Measurements from ENCODE around the gene CDIP1.
"Not testable (repeated sequence)": the region's sequence is repeated elsewhere in the genome, so short reads cannot be mapped to it uniquely, and the experiment has no call there.

DNA sequence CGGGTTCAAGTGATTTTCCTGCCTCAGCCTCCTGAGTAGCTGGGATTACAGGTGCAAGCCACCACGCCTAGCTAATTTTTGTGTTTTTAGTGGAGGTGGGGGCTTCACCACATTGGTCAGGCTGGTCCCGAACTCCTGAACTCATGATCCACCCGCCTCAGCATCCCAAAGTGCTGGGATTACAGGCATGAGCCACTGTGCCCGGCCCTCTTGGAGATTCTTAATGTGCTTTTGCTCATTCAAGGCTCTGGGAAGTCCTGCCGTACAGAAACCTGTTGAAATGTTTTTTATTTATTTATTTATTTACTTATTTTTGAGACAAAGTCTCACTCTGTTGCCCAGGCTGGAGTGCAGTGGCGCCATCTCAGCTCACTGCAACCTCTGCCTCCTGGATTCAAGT is 35.4 kb upstream of the CDIP1 start:
- TF ChIP-seq, protein P1, sequence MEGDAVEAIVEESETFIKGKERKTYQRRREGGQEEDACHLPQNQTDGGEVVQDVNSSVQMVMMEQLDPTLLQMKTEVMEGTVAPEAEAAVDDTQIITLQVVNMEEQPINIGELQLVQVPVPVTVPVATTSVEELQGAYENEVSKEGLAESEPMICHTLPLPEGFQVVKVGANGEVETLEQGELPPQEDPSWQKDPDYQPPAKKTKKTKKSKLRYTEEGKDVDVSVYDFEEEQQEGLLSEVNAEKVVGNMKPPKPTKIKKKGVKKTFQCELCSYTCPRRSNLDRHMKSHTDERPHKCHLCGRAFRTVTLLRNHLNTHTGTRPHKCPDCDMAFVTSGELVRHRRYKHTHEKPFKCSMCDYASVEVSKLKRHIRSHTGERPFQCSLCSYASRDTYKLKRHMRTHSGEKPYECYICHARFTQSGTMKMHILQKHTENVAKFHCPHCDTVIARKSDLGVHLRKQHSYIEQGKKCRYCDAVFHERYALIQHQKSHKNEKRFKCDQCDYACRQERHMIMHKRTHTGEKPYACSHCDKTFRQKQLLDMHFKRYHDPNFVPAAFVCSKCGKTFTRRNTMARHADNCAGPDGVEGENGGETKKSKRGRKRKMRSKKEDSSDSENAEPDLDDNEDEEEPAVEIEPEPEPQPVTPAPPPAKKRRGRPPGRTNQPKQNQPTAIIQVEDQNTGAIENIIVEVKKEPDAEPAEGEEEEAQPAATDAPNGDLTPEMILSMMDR (conservative IDR thresholded peaks at IDR 0.05; ENCODE audit: low read length) = not testable (repeated sequence)
- not testable (repeated sequence) for TF ChIP-seq EZH2phosphoT487 (IDR thresholded peaks at IDR 0.05; ENCODE audit: borderline replicate concordance)
